Fibroblast of the aortic adventitia (primary cell): ENCODE measurements around the gene KICS2. TPM values are rescaled to one million over a fixed set of nuclear protein-coding genes. Genes with fewer than 3 reads are reported as not detected.

Source experiments
- DNase-seq: peaks from one replicate; pipeline ENCODE4 v3.0.0-alpha.2; 2010; ENCODE audit warnings: low read depth
- H3K4me3 ChIP-seq: 2 replicates; pipeline ENCODE4 v1.5.1; 2011; ENCODE audit warnings: low read depth, mild to moderate bottlenecking, control low read depth, low read length, moderate library complexity
- CTCF ChIP-seq: IDR thresholded peaks from 2 replicates; pipeline ENCODE4 v1.5.1; 2011; ENCODE audit warnings: mild to moderate bottlenecking, low read length, control low read depth, inconsistent platforms; ENCODE audit not compliant: insufficient read depth
- small RNA-seq: library from RNA; depleted of rRNA; stranded (forward); fragments of <200 nt; gene quantifications from one replicate; pipeline ENCODE3, GENCODE V24; 2012
- total RNA-seq: library from RNA; depleted of rRNA; stranded (reverse); fragments of >200 nt; gene quantifications from 2 replicates; pipeline ENCODE4 v1.2.3, GENCODE V29; 2012; ENCODE audit warnings: low replicate concordance

KICS2 gene
- total RNA-seq, 1 donor: 9.0 TPM

- no peak overlapping the region for H3K4me3 ChIP-seq
- peak; percentile 97 for DNase-seq
- peak; percentile 75 for TF ChIP-seq CTCF
Observed at GRCh38 chr12:64181430-64182291, 40.4 kb downstream of the KICS2 start.

- TF ChIP-seq CTCF: no peak
- peak; percentile 70 for DNase-seq
- H3K4me3 ChIP-seq: no peak overlapping the region
Observed at GRCh38 chr12:64180951-64181350, 41.1 kb downstream of the KICS2 start.

- no peak for TF ChIP-seq CTCF
- H3K4me3 ChIP-seq: no peak overlapping the region
- DNase-seq: peak; percentile 96
Observed at GRCh38 chr12:64178122-64178521, 44.0 kb downstream of the KICS2 start.

GRCh38 chr12:64177001-64177400 lies 45.1 kb downstream of the KICS2 start:
- H3K4me3 ChIP-seq: no peak overlapping the region
- DNase-seq: no peak
- no peak for TF ChIP-seq CTCF

- H3K4me3 ChIP-seq: no peak overlapping the region
- DNase-seq: peak; percentile 43
Observed at GRCh38 chr12:64175254-64175945, 46.7 kb downstream of the KICS2 start.

GRCh38 chr12:64173456-64173855 lies 48.6 kb downstream of the KICS2 start:
- TF ChIP-seq CTCF: no peak
- H3K4me3 ChIP-seq: no peak overlapping the region
- no peak for DNase-seq

More at GRCh38 chr12:64175254-64175945, 46.7 kb downstream of the KICS2 start:
- no peak for TF ChIP-seq CTCF

Small RNA genes within 50 kb of the gene (small RNA-seq; reads per million reads assigned to genes)
- gene RNU5A-7P (not detected), gene RNU6-1009P (not detected)

Other genes with a start within 250 kb of the KICS2 start
- 4.0 TPM in 1 of 2 replicates, not detected in the other for gene C12orf56, start 168.5 kb upstream of the KICS2 start, total RNA-seq
- gene XPOT, start 182.1 kb upstream of the KICS2 start, total RNA-seq: 131 and 237 TPM in 2 replicates
- 27.9 and 32.1 TPM in 2 replicates for gene TBK1, start 229.8 kb upstream of the KICS2 start, total RNA-seq